Stimulated activated CD8-positive, alpha-beta memory T cell treated with anti-CD3 and anti-CD28 coated beads, Interleukin-15, amount 100 ng/mL, for 48 hours (primary cell): ENCODE data around the gene CPTP.
A peak's percentile ranks its signal among the peaks of the same experiment; 100 is the strongest.

Experiments
- DNase-seq, 2 donors: peaks; one replicate each; pipeline ENCODE4 v3.0.0-alpha.2; 2020; ENCODE audit warnings: low read depth in 2 of 2

Gene CPTP

GRCh38 chr1:1335792-1336248 lies 11.2 kb downstream of the CPTP start:
- DNase-seq = no peak

GRCh38 chr1:1336446-1336845 lies 11.8 kb downstream of the CPTP start:
- DNase-seq = no peak

GRCh38 chr1:1336931-1337792 lies 12.6 kb downstream of the CPTP start:
- no peak for DNase-seq

GRCh38 chr1:1337793-1338147 lies 13.2 kb downstream of the CPTP start:
- no peak for DNase-seq

GRCh38 chr1:1338278-1338677 lies 13.7 kb downstream of the CPTP start:
- DNase-seq = no peak

- no peak for DNase-seq
Observed at GRCh38 chr1:1340185-1340584, 15.6 kb downstream of the CPTP start.

GRCh38 chr1:1340791-1341548 lies 16.4 kb downstream of the CPTP start:
- DNase-seq = no peak

- no peak for DNase-seq
Observed at GRCh38 chr1:1341549-1342021, 17.0 kb downstream of the CPTP start.

GRCh38 chr1:1342061-1342562 lies 17.5 kb downstream of the CPTP start:
- DNase-seq = no peak

GRCh38 chr1:1342584-1343115 lies 18.0 kb downstream of the CPTP start:
- DNase-seq = no peak

- DNase-seq = no peak
Observed at GRCh38 chr1:1343811-1344421, 19.3 kb downstream of the CPTP start.

GRCh38 chr1:1344655-1345361 lies 20.2 kb downstream of the CPTP start:
- DNase-seq = peak; percentile 49 to 53

GRCh38 chr1:1345384-1345783 lies 20.8 kb downstream of the CPTP start:
- no peak for DNase-seq

- DNase-seq = no peak
Observed at GRCh38 chr1:1345860-1346500, 21.4 kb downstream of the CPTP start.

- no peak for DNase-seq
Observed at GRCh38 chr1:1346501-1346890, 21.9 kb downstream of the CPTP start.

- DNase-seq = no peak
Observed at GRCh38 chr1:1347026-1347595, 22.5 kb downstream of the CPTP start.

- no peak for DNase-seq
Observed at GRCh38 chr1:1347663-1348419, 23.2 kb downstream of the CPTP start.

GRCh38 chr1:1348420-1349255 lies 24.0 kb downstream of the CPTP start:
- no peak for DNase-seq
